ENCODE results near the gene PITPNB.

DNA sequence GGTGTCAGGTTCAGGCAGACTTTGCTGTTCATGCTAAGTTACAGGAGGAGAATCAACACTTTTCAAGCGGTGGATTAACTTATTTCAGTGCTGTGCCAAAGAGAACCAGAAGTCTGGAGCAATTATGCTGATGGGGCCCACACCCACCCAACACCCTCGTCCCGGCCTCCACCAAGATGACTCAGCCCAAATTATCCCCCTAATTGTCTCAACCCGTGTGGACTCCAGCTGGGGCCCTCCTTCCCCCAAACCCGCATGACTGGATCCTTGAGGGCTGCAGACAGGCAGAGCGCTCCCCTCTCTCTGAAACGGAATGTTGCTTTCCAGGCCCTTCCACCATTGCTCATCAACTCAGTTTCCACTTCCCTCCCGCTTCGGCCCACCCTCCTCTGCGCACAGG is 82.9 kb downstream of the PITPNB start:
- TF ChIP-seq POLR2AphosphoS5 (IDR thresholded peaks at IDR 0.05; ENCODE audit: low read depth, low read length) (no peak), POLR2A (IDR thresholded peaks at IDR 0.05; ENCODE audit: low read depth, low read length) (no peak)
